B cell (primary cell): Measurements from ENCODE around the gene GALR2.

ENCODE experiments used
- CTCF ChIP-seq: fragments of 200-600 bp; IDR thresholded peaks from one replicate; pipeline ENCODE4 v1.8.0; 2022; ENCODE audit warnings: antibody characterized with exemption, mild to moderate bottlenecking
- EZH2 ChIP-seq: IDR thresholded peaks from 2 replicates; pipeline ENCODE4 v1.6.1; 2012; ENCODE audit warnings: borderline replicate concordance, low read depth, mild to moderate bottlenecking, moderate library complexity, low read length; ENCODE audit not compliant: insufficient read depth, poor library complexity, severe bottlenecking

GRCh38 chr17:76071531-76072147 is 2.9 kb upstream of the GALR2 start:
- no peak for TF ChIP-seq CTCF
- TF ChIP-seq EZH2: no peak
